Activated T-helper 1 cell treated with anti-CD3 and anti-CD28 coated beads, Interleukin-2, amount 50 U/mL, for 16 hours (primary cell): ENCODE data around the gene AIG1.

Source experiments
- DNase-seq, 2 donors: peaks; one replicate each; pipeline ENCODE4 v3.0.0-alpha.2; 2020; ENCODE audit warnings: low read depth in 1 of 2, low spot score in 1 of 2

Gene AIG1

GRCh38 chr6:143356101-143356880, 295.6 kb downstream of the AIG1 start:
- no peak for DNase-seq

GRCh38 chr6:143357152-143357551, 296.5 kb downstream of the AIG1 start:
- no peak for DNase-seq

- no peak for DNase-seq
Measured at GRCh38 chr6:143357561-143358255, 297.0 kb downstream of the AIG1 start.

GRCh38 chr6:143361536-143362191, 301.0 kb downstream of the AIG1 start:
- DNase-seq, result no peak

- DNase-seq, result no peak
Measured at GRCh38 chr6:143362192-143362558, 301.5 kb downstream of the AIG1 start.

GRCh38 chr6:143363299-143363698, 302.6 kb downstream of the AIG1 start:
- no peak for DNase-seq

GRCh38 chr6:143368426-143368825, 307.7 kb downstream of the AIG1 start:
- DNase-seq, result no peak

- no peak for DNase-seq
Measured at GRCh38 chr6:143369971-143370370, 309.3 kb downstream of the AIG1 start.

- no peak for DNase-seq
Measured at GRCh38 chr6:143370812-143371370, 310.2 kb downstream of the AIG1 start.

- no peak for DNase-seq
Measured at GRCh38 chr6:143372199-143372882, 311.7 kb downstream of the AIG1 start.

- no peak for DNase-seq
Measured at GRCh38 chr6:143374014-143374413, 313.3 kb downstream of the AIG1 start.

GRCh38 chr6:143375022-143375585, 314.4 kb downstream of the AIG1 start:
- DNase-seq, result no peak

- DNase-seq, result no peak
Measured at GRCh38 chr6:143376375-143376774, 315.7 kb downstream of the AIG1 start.

GRCh38 chr6:143376861-143377260, 316.2 kb downstream of the AIG1 start:
- no peak for DNase-seq

GRCh38 chr6:143385636-143386035, 324.9 kb downstream of the AIG1 start:
- no peak for DNase-seq

GRCh38 chr6:143390278-143390677, 329.6 kb downstream of the AIG1 start:
- no peak for DNase-seq
